Cerebellar cortex (tissue), 1 donor: ENCODE results near the gene MRPL27.
"Not testable (repeated sequence)": the region's sequence is repeated elsewhere in the genome, so short reads cannot be mapped to it uniquely, and the experiment has no call there.

Experiments used
- DNase-seq: peaks from one replicate; pipeline ENCODE4 v3.0.0-alpha.2; 2015; ENCODE audit warnings: low spot score

MRPL27 gene

DNA sequence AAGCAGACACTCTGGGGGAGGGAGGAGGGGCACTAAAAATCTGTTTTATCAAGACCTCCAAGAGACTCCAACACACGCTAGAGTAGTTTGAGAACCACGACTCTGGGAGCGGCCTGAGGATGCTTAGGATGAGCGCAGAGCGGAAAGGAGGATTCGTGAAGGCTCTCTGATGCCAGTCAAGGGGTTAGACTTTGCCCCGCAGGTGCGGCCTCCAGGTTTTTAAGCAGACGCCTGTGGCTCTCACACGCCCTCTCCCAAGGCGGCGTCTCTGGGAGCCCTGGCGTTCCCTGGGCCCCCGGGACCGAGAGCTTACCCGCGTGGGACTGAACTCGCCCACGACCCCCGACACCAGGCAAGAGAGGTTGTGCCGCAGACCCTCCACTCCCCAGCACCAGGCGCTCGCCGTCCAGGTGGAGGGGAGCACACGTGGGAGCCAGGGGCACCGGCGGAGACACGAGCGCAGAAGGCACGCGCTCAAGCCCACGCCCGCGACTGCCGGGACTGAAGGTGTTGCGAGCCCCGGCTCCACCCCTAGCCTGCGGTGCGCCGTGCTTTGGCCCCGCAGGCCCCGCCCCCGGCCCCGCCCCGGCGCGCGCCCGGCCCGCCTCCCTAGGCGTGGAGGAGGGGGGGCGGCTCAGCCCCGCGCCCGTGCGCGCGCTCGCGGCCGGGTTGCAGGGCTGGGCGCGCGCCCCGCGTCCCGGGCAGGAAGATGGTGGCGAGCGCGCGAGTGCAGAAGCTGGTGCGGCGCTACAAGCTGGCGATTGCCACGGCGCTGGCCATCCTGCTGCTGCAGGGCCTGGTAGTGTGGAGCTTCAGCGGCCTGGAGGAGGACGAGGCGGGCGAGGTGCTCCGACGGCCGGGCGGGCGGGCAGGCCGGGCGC, 27.3 kb downstream of the MRPL27 start, which contains the start of gene XYLT2:
TSS of gene XYLT2 (plus strand) at position 695 of the 881 bp plus-strand sequence. CDS start at position 710, 15 bp downstream.
- DNase-seq, result peak; percentile 81

DNA sequence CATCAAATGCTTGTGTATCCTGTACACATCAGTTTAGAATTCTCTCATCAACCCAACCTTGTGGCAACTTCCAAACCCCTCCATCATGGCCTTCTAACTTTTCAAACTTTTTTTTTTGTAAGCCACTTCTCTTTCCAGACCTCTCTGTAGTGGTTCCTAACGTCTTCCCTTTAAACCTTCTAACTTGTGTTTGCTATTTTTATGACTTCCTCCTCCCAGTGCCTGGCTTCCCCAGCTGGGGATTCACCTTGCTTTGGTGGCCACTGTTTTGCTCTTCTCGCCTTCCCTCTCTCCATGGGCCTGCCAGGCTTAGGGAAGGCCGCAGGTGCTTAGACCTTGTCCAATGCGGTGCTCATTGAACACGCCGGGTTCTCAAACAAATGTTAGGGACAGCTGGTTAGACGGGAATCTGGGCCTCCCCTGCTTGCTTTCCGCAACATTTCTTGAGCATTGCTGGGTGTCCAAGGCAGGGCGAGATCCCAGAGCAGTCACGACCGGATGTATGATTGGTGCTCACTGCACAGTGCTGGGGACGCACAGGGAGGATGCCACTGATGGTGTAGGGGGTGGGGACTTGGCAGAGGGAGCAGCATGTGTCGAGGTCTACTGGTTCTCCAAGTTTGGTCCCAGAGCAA, 28.1 kb downstream of the MRPL27 start:
- no peak for DNase-seq

DNA sequence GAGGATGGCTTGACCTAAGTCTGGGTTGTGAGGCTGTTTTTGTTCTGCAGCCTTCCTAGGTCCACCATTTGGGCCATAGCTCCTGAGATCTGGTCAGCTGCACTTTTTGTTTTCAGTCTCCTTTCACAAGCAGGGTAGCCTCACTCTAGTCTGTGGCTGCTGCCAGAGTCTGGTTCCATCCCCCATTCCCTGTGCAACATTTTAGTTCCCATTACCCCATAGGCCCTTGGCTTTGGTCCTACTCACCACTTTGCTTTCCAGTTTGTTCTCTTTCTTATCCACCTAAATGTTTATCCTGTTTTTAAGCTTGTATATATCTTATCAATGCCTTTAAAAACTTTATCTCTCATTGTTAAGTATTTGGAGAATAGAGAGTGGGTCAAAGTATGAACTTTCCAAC, 33.6 kb downstream of the MRPL27 start:
- no peak for DNase-seq

DNA sequence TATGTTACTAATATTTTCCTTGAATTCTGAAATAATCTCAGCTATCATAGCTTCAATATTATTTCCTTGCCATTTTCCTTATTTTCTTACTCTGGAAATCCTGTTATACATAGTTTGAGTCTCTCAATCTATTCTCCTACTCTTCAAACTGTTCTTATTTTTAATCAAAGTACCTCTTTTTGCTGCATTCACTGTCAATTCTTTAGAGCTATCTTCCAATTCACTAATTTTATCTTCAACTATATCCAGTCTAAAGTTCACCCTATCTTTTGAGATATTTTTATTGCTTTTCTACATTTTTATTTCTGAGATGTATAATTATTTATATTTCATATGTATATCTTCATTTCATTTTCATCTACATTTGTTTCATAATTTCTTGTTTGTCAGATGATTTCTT, 34.3 kb downstream of the MRPL27 start:
- DNase-seq, result no peak

DNA sequence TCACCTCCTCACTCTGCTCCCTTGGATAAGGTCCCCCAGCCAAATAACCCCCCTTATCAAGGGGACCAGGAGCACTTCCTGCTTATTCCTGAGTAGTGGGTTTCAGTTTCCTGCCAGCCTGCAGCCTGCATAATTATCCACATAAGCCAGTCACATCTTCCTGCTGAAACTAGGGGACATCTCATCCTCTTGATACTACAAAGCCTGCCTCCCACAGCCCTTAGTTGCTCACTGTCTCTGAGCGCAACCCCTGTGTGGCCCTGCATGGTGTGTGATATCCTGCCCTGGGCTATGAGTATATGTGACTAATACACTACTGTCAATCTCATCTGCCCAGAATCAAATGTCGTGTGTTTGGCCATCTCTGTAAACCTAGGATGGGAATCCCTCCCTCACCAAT, 35.0 kb downstream of the MRPL27 start:
- DNase-seq, result no peak

DNA sequence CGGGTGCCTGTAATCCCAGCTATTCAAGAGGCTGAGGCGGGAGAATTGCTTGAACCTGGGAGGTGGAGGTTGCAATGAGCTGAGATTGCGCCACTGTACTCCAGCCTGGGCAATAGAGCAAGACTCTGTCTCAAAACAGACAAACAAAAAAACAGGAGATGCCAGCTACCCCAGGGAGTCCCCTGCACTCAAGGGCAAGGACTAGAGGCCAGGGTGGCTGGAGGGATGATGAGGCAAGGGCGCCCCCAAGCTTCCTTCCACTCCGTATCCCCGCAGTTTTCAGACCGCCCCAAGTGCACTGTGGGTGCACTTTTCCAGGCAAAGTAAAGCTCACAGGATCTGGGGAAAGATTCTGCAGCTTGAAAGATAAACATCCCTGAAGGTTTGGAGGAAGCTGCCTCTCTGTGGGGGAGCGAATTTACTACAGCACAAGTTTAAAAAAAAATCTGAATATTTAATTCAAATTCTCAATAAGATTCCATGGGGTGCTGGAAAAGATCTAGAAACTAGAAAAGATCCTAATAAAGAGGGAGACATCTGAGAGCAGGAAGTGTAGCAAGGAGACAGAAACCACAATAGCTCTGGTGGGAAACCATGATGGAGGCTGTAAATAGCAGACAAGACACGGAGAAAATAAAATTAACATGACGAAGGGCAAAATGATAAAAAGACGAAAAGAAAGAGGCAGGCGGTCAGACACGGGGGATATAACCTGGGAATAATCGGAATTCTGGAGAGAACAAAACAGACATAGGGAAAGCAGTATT, 39.5 kb downstream of the MRPL27 start:
- DNase-seq, result not testable (repeated sequence)

DNA sequence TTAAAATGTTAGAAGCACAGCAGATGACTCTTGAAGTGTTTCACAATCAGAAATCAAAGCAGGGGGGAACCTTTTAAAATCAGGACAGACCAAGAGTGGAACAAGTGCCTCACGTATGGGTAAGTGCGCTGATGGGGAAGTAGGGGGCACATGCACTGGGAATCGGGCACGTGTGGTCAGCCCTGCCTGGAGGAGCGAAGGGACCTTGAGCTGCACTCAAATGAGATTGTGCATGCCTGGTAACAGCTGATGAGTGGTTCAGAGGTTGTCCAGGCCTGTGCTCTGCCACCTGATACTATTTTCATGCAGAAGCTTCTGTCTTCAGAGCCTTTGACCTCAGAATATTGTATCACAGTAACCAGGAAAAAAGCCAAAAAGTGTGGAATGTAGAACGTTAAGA, 40.8 kb downstream of the MRPL27 start:
- no peak for DNase-seq

DNA sequence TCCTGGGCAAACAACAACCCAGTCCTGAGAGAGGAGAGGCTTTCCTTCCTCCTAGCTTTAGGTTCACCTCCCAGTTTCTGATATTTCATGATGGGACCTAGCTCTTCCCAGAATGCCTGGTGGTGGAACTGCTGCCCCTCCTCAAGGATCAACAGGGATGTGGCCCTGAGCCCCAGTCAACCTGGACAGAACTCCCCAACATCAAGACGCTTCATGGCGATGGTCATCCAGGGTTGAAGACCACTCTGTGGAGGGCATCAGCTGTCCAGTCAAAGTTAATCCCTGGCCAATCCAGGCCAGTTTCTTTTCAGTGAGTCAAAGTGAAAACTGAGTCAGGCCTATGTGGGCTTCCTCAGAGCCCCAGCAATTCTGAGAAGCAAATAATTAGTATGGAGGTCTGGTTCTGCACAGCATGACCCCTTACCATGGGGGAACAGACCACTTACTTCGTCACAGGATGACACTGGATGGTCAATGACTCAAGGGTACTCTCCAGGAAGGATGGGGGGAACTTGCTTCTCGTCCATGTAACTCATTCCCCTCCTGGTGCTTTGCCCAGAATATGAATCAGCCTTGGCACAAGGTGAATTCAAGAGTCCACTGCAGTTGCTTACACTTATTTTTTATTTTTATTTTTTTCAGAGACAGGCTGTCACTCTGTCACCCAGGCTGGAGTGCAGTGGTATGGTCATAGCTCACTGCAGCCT, 41.7 kb downstream of the MRPL27 start:
- no peak for DNase-seq

DNA sequence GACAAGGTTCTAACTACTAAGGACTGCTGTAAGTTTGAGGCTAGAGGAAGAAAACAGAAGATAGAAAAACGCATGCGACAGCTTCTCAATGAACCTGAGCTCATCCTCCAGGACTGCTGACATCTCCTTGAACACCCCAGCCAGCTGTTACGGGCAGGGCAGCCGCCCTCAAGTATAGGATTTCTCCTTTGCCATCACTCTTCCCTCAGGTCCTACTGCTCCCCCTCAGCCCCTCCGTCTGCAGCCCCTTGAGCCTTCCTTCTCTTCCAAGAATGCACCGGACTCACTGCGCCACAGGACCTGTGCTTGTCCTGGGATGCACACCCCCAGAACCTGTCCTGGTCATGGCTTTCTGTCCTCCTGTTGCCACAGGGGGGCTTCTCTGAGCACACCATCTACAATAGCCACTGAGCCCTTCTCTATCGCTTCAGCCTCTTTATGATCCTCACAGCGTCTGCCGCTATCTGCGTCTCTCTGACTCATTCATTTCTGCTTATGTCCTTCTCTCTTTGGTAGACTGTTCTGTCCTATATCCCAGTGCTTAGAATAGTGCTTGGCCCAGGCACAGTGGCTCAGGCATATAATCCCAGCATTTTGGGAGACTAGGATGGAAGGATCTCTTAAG, 42.7 kb downstream of the MRPL27 start:
- no peak for DNase-seq

DNA sequence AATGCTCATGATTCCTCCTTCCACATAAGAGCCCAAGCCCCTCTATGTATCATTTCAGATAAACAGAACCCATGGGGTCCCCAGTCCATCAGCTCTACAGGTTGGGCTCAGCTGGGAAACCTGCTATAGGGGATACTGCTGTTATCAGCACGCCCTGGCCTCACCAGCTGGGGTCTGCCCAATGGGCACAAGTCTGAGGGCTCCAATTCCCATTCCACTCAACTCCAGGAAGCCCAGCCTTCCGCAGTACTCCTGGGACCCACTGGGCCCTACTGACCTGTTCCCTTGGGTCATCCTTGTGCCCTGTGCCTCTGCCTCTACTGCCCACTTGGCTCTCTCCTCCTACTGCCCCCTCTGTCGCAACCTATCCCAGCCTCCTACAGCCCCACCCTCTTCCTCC, 43.3 kb downstream of the MRPL27 start:
- no peak for DNase-seq

DNA sequence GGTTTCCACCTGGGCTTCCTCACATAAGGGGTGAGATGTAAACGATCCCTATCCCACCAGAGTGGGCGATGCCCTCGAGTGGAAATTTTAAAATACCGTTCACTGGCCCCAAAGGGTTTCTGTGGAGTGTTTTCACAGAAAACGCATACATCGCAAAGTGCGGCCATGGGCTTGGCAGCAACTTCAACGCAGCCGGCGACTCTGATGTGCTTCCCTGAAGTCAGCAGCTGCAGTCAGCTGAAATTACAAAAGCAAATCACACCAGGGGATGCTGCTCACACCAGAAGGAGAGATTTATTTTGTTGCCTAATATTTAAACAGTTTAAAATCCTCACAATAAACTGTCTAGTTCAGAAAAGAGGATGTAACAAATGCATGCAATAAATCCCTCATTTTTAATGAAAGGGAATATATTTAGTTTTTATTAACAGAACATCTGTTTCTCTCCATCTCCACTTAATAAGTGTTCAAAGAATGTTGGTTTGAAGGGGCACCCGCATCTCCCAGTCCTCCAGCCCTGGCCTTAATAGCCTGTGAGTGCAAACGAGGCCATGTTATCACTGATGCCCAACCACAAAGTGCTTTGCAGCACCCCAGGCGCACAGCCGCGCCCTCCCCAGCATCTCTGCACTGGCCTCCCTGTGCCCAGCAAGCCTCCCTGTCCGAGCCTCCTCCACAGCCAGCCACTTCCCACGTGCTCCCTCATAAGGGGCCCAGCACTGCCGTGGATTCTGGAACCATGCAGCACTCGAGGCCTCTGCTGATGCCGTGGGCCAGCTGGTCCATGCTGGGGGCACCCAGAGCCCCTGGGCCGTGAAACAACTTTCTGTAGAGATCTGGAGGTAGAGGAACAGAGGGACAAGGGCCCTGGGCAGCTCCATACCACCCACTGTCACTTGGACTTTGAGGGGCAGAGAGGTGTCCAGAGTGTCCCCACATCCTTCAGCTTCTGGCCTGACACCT, 44.3 kb downstream of the MRPL27 start:
- no peak for DNase-seq

DNA sequence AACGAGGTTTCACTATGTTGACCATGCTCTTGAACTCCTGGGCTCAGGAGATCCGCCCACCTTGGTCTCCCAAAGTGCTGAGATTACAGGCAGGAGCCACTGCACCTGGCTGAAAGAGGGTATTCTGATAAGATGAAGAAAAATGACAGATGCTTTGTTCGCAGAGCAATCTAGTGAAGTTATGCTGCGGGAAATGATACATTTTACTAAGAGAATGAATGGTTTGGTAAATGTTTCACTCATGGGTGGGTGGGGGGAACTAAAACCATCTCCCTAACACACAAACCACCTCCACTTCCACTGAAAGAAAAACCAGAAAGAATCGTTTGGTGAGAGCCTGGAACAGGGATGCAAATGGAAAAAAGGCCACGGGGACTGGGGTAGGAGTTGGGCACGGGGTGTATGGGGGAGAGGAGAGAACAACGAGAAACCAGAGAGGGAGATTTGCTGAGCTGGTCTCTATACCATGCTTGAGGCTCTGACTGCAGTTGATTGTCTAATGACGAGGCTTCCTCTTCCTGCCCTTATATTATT, 46.1 kb downstream of the MRPL27 start:
- no peak for DNase-seq

DNA sequence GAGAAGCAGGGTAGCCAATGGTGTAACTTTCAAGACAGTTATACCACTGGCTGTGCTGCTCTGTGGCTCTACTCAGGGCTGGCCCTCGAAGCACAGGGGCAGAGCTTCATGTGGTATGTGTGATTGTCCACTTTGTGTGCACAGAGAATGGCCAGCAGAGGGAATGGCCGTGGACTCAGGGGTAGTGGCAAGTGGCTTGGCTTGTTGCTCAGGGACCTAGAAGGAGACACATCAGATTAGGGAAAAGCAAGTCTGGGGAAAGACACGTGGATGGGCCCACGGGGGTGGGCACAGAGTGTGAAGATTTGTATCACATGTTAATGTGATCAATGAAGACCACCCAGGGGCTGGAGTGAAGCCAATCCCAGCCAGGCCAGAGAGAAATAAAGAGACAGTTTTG, 47.1 kb downstream of the MRPL27 start:
- no peak for DNase-seq

DNA sequence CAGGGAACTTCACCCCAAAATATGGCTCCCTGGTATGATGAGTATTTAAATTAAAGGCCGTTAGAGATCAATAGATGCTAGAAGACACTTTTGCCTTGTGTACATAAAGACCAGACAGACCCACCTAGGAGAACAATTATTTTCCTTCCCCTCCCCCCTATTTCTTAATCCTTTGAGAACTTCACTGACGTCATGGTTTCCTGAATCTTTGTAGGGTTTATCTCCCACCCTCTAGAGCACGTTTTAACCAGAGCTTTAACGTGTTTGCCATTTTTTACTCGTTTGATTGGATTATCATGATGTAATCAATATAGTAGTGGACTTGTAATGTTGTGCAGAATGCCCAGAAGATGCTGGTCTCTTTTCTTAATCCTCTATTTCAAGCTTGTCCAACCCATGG, 49.9 kb downstream of the MRPL27 start:
- no peak for DNase-seq

DNA sequence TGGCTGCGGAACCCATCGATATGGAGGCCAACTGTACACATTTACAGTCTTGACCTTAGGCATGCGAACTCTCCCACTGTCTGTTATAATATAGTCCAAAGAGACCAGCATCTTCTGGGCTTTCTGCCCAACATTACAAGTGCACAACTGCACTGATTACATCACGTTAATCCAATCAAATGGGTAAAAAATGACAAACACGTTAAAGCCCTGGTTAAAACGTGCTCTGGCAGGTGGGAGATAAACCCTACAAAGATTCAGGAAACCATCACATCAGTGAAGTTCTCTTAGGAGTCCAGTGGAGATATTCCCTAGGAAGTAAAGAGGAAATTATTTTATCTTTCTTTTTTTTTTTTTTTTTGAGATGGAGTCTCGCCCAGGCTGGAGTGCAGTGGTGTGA, 50.7 kb downstream of the MRPL27 start:
- DNase-seq, result no peak

DNA sequence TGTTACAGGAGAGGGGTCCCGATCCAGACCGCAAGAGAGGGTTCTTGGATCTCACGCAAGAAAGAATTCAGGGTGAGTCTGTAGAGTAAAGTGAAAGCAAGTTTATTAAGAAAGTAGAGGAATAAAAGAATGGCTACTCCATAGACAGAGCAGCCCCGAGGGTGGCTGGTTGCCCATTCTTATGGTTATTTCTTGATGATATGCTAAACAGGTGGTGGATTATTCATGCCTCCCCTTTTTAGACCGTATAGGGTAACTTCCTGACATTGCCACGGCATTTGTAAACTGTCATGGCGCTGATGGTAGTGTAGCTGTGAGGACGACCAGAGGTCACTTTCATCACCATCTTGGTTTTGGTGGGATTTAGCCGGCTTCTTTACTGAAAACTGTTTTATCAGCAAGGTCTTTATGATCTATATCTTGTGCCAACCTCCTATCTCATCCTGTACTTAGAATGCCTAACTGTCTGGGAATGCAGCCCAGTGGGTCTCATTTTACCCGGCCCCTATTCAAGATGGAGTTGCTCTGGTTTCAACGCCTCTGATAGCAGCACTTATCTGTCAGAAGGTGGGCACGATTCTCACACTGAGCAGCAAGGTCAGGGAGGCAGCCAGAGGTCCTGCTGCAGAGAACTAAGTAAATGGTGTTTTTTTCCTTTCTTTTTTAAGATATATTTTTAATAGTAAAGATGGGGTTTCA, 53.5 kb downstream of the MRPL27 start:
- DNase-seq, result no peak

DNA sequence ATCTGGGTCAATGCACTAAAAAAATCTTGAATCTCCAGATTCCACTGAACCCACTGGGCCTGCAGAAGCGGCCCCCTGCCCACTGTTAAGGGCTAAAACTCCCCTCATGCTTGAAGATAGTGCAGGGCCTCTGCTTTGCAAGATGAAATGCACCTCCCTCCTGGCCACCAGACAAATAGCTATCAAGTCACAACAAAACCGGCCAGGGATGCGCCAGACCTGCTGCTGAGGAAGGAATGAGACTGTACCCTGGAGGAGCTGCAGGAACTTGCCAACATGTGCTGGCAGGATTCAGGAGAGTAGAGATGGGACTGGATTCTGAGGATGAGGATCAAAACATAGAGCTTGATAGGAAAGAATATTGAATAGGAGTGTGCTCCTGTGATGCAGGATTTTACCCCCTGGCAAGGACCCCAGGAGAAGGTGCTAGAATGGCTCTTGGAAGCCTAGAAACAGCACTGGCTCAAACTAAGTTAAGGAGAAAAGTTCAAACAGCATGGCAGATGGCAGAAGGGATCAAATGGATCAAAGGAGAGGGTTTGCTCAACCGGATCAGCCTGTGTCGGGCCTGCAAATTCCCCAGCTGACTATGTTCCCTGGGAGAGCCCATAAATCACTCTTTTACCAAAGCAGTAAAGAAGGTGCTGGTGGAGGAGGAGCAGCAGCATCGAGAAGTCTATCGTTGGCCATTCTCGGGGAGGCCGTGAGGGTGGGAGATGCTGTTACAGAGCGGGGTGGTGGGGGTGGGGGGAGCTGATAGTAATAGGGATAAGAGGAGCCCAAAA, 54.3 kb downstream of the MRPL27 start:
- DNase-seq, result no peak
